Measurements from ENCODE around the gene PLCB1.

GRCh38 chr20:8399947-8400346 is 267.9 kb downstream of the PLCB1 start:
- TF ChIP-seq EZH2phosphoT487 (IDR thresholded peaks at IDR 0.05; ENCODE audit: low read depth, severe bottlenecking, unreplicated experiment), result no peak
- TF ChIP-seq CTCF (IDR thresholded peaks at IDR 0.05; ENCODE audit: poor library complexity), result no peak
- TF ChIP-seq EZH2 (IDR thresholded peaks at IDR 0.05; ENCODE audit: borderline replicate concordance), result no peak

Data from hepatocyte (in vitro differentiated cells).